ENCODE measurements around the gene TRO. TPM values are rescaled to one million over a fixed set of nuclear protein-coding genes. Genes with fewer than 3 reads are reported as not detected.

The TRO gene
- total and polyA plus RNA-seq, 2 of the 13 experiments (the other 11 are each of a cell fraction or from before 2014, with no cell fraction given): 13.8 to 25.4 TPM

DNA sequence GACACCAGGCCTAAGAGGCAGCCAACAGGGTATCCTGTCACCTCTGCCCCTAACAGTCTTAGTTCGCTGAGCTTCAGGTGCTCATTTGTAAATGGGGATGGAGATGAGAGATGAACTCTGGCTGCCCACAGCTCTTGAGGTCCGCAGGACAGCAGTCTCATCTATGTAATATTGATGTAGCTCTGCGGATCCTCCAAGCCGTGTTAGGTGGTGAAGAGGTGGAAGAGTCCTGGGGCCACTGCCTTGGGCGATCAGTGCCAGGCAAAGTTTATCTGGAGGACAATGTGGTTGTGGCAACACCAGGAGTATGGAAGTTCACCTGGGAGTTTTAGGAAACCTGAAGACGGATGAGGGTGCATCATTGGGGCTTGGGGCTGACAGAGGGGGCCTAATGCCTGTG, 13.4 kb downstream of the TRO start:
- no peaks in the 10 kb centered on the region for H3K79me2 ChIP-seq (ENCODE audit: insufficient read depth, low read length)
- no peak overlapping the region for H2AFZ ChIP-seq (ENCODE audit: low read length)
- FAIRE-seq: no peak
- CTCF ChIA-PET (ENCODE audit: low intra/inter-chr PET ratio, low total read pairs): no interaction called here
- H3K4me2 ChIP-seq (ENCODE audit: low read depth, low read length): no peak overlapping the region
- H3K9me3 ChIP-seq (ENCODE audit: low read length): no peaks in the 10 kb centered on the region
- H3K4me1 ChIP-seq (ENCODE audit: insufficient read depth, low read length): no peaks in the 10 kb centered on the region
- DNase-seq (ENCODE audit: low spot score): no peak
- no peaks in the 10 kb centered on the region for H3K27me3 ChIP-seq (ENCODE audit: control insufficient read depth in 1 of 2, insufficient read depth in 2 of 2, low read length in 2 of 2)
- H3K9ac ChIP-seq (ENCODE audit: insufficient read depth, low read depth, low read length): no peak overlapping the region
- no peak overlapping the region for H3K4me3 ChIP-seq (replicated peaks in 1 of 3; ENCODE audit: insufficient read depth in 1 of 3, low read depth in 2 of 3, low read length in 3 of 3)
- 90% methylated on average over 4 of the region's 6 CpGs for WGBS (ENCODE audit: low lambda C conversion rate)
- no peak overlapping the region for H3K27ac ChIP-seq (ENCODE audit: extremely low read length, insufficient read depth, low read length)
- no peak for ATAC-seq
- POLR2A ChIA-PET: no interaction called here
- in situ Hi-C loops (cut with HindIII; ENCODE audit: extremely low pct_ligation_motif_present, low pct_unique_long_range_greater_than_20kb) (no loop called here), intact Hi-C loops (cut with micrococcal nuclease; ENCODE audit: unreplicated experiment) (no loop called here)
- TF ChIP-seq FOSL2 (CRISPR knock-in tag; IDR thresholded peaks at IDR 0.05) (no peak), MAFG (CRISPR knock-in tag; IDR thresholded peaks at IDR 0.05) (no peak), MAF1 (CRISPR knock-in tag; IDR thresholded peaks at IDR 0.05; ENCODE audit: borderline replicate concordance) (no peak)
- TF ChIP-seq, protein P1, sequence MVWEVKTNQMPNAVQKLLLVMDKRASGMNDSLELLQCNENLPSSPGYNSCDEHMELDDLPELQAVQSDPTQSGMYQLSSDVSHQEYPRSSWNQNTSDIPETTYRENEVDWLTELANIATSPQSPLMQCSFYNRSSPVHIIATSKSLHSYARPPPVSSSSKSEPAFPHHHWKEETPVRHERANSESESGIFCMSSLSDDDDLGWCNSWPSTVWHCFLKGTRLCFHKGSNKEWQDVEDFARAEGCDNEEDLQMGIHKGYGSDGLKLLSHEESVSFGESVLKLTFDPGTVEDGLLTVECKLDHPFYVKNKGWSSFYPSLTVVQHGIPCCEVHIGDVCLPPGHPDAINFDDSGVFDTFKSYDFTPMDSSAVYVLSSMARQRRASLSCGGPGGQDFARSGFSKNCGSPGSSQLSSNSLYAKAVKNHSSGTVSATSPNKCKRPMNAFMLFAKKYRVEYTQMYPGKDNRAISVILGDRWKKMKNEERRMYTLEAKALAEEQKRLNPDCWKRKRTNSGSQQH (CRISPR knock-in tag; IDR thresholded peaks at IDR 0.05; ENCODE audit: low read depth): no peak
- TF ChIP-seq, protein P2, sequence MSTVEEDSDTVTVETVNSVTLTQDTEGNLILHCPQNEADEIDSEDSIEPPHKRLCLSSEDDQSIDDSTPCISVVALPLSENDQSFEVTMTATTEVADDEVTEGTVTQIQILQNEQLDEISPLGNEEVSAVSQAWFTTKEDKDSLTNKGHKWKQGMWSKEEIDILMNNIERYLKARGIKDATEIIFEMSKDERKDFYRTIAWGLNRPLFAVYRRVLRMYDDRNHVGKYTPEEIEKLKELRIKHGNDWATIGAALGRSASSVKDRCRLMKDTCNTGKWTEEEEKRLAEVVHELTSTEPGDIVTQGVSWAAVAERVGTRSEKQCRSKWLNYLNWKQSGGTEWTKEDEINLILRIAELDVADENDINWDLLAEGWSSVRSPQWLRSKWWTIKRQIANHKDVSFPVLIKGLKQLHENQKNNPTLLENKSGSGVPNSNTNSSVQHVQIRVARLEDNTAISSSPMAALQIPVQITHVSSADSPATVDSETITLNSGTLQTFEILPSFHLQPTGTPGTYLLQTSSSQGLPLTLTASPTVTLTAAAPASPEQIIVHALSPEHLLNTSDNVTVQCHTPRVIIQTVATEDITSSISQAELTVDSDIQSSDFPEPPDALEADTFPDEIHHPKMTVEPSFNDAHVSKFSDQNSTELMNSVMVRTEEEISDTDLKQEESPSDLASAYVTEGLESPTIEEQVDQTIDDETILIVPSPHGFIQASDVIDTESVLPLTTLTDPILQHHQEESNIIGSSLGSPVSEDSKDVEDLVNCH (CRISPR knock-in tag; IDR thresholded peaks at IDR 0.05): no peak
- no TSS peak for BruUV-seq (replicated peaks)
- H4K20me1 ChIP-seq (ENCODE audit: insufficient read depth, low read length): no peaks in the 10 kb centered on the region
- no peaks in the 10 kb centered on the region; a peak in 1 of 5 replicates for H3K36me3 ChIP-seq (replicated peaks in 1 of 2; ENCODE audit: control insufficient read depth in 1 of 2, insufficient read depth in 2 of 2, low read length in 2 of 2)

DNA sequence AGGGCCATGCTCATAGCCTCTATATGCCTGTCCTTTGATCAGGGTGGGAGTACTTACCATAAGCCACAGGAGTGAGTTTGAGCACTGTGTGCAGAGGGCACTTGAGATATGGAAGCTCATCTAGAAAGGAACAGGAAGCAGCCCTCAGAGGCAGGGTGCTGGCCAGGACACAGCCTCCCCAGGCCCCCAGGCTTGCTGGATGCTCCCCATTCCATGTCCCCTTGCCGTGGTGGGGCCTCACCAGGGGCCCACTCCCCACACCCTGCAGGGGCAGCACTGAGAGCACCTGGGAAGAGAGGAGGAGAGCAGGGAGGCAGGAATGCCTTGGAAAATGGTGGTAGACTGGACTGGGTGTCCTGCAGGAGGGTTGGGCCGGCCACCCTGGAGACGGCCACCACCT, 14.3 kb downstream of the TRO start:
- WGBS (ENCODE audit: low lambda C conversion rate): no CpG with 5 or more reads among the region's 3 CpGs
- CTCF ChIA-PET (ENCODE audit: low intra/inter-chr PET ratio, low total read pairs): no interaction called here
- DNase-seq (ENCODE audit: low spot score): no peak

More for the DNA sequence above, 14.3 kb downstream of the TRO start:
- in situ Hi-C loops (cut with HindIII; ENCODE audit: extremely low pct_ligation_motif_present, low pct_unique_long_range_greater_than_20kb) (no loop called here), intact Hi-C loops (cut with micrococcal nuclease; ENCODE audit: unreplicated experiment) (no loop called here)
- BruUV-seq (replicated peaks): no TSS peak
- no peak for TF ChIP-seq ZNF562 (CRISPR knock-in tag; IDR thresholded peaks at IDR 0.05; ENCODE audit: borderline replicate concordance)
- no peak for TF ChIP-seq RORA (CRISPR knock-in tag; IDR thresholded peaks at IDR 0.05)
- no peak for TF ChIP-seq KDM3A (CRISPR knock-in tag; IDR thresholded peaks at IDR 0.05; ENCODE audit: low read depth)
- no peak for TF ChIP-seq ZNF614 (CRISPR knock-in tag; IDR thresholded peaks at IDR 0.05; ENCODE audit: borderline replicate concordance)
- TF ChIP-seq ZNF790 (CRISPR knock-in tag; IDR thresholded peaks at IDR 0.05; ENCODE audit: borderline replicate concordance): no peak
- TF ChIP-seq ZNF230 (CRISPR knock-in tag; IDR thresholded peaks at IDR 0.05): no peak
- Histone ChIP-seq H3K27me3 (ENCODE audit: control insufficient read depth in 1 of 2, insufficient read depth in 2 of 2, low read length in 2 of 2) (no peaks in the 10 kb centered on the region), H3K27ac (ENCODE audit: extremely low read length, insufficient read depth, low read length) (no peak overlapping the region), H3K79me2 (ENCODE audit: insufficient read depth, low read length) (no peaks in the 10 kb centered on the region), H3K9ac (ENCODE audit: insufficient read depth, low read depth, low read length) (no peak overlapping the region), H3K4me2 (ENCODE audit: low read depth, low read length) (no peak overlapping the region), H4K20me1 (ENCODE audit: insufficient read depth, low read length) (no peaks in the 10 kb centered on the region), H3K4me1 (ENCODE audit: insufficient read depth, low read length) (no peaks in the 10 kb centered on the region), H3K36me3 (replicated peaks in 1 of 2; ENCODE audit: control insufficient read depth in 1 of 2, insufficient read depth in 2 of 2, low read length in 2 of 2) (no peaks in the 10 kb centered on the region), H2AFZ (ENCODE audit: low read length) (no peak overlapping the region), H3K4me3 (replicated peaks in 1 of 3; ENCODE audit: insufficient read depth in 1 of 3, low read depth in 2 of 3, low read length in 3 of 3) (no peak overlapping the region), H3K9me3 (ENCODE audit: low read length) (no peaks in the 10 kb centered on the region)
- FAIRE-seq (no peak), ATAC-seq (no peak)
- POLR2A ChIA-PET: no interaction called here

Measured in HepG2 (cell line).